CD4-positive, alpha-beta T cell (primary cell): Measurements from ENCODE around the gene TBL1X. TPM values are rescaled to one million over a fixed set of nuclear protein-coding genes. Genes with fewer than 3 reads are reported as not detected.

Experiments
- ATAC-seq: fragments of 200-7000 bp; cut with Tn5 transposase; one replicate; pipeline ENCODE4 v1.10.0; 2022; ENCODE audit warnings: mild to moderate bottlenecking; ENCODE audit not compliant: poor library complexity
- CTCF ChIA-PET: fragments of 350-600 bp; sonication (Branson Sonifier 250); formaldehyde crosslinking; loops from one replicate; lab custom pipeline; 2021; ENCODE audit warnings: antibody characterized with exemption, inconsistent platforms; lab: Charles Lee
- POLR2A ChIA-PET: fragments of 350-600 bp; sonication (Branson Sonifier 250); formaldehyde crosslinking; loops from one replicate; lab custom pipeline; 2021; ENCODE audit warnings: antibody characterized with exemption, inconsistent platforms; lab: Charles Lee
- DNase-seq, 14 experiments: peaks; one replicate each; pipeline ENCODE4 v3.0.0-alpha.2; 2013 to 2020; ENCODE audit warnings: mixed read lengths in 2 of 14
- H3K27ac ChIP-seq, 2 donors: one replicate each; pipeline versions ENCODE4 v1.5.1 to v1.7.0; 2013; ENCODE audit warnings: low read length in 2 of 2, low read depth in 1 of 2, mild to moderate bottlenecking in 1 of 2
- H3K27me3 ChIP-seq, 2 experiments: 1 replicate in 1 of 2; 2 replicates in 1 of 2; pipeline versions ENCODE4 v1.6.1 to v1.7.0; 2013; ENCODE audit warnings: low read length in 2 of 2, control low read depth in 1 of 2, mild to moderate bottlenecking in 1 of 2, moderate library complexity in 1 of 2; ENCODE audit not compliant: insufficient read depth in 2 of 2, control insufficient read depth in 1 of 2
- H3K36me3 ChIP-seq: one replicate; pipeline ENCODE4 v1.6.1; 2013; ENCODE audit warnings: low read length, control low read depth; ENCODE audit not compliant: insufficient read depth
- H3K4me1 ChIP-seq: one replicate; pipeline ENCODE4 v1.6.1; 2013; ENCODE audit warnings: low read length, control low read depth; ENCODE audit not compliant: insufficient read depth
- H3K4me3 ChIP-seq: one replicate; pipeline ENCODE4 v1.5.1; 2013; ENCODE audit warnings: mild to moderate bottlenecking, low read length, moderate library complexity
- H3K9me3 ChIP-seq, 2 experiments: 1 replicate in 1 of 2; 2 replicates in 1 of 2; pipeline versions ENCODE4 v1.6.1 to v1.7.0; 2013; ENCODE audit warnings: low read length in 2 of 2, mild to moderate bottlenecking in 2 of 2, control low read depth in 1 of 2, moderate library complexity in 1 of 2; ENCODE audit not compliant: control insufficient read depth in 1 of 2, insufficient read depth in 1 of 2
- H3K27ac Mint-ChIP-seq: one replicate; pipeline ENCODE4 v1.8.0; 2020; ENCODE audit warnings: mixed read lengths
- H3K27me3 Mint-ChIP-seq: one replicate; pipeline ENCODE4 v1.8.0; 2021; ENCODE audit warnings: mixed read lengths
- H3K36me3 Mint-ChIP-seq: one replicate; pipeline ENCODE4 v1.8.0; 2021; ENCODE audit warnings: low read depth, mixed read lengths
- H3K4me1 Mint-ChIP-seq: one replicate; pipeline ENCODE4 v1.8.0; 2021; ENCODE audit warnings: low read depth, mixed read lengths
- H3K4me3 Mint-ChIP-seq: one replicate; pipeline ENCODE4 v1.8.0; 2020; ENCODE audit warnings: mild to moderate bottlenecking, mixed read lengths
- H3K9me3 Mint-ChIP-seq: one replicate; pipeline ENCODE4 v1.8.0; 2020; ENCODE audit warnings: mixed read lengths
- CTCF ChIP-seq: fragments of 200-600 bp; IDR thresholded peaks from one replicate; pipeline ENCODE4 v1.8.0; 2022; ENCODE audit warnings: antibody characterized with exemption, mild to moderate bottlenecking
- intact Hi-C, 2 experiments: fragments of 100-400 bp; cut with DNase I in 1 of 2; cut with micrococcal nuclease in 1 of 2; formaldehyde crosslinking; loops; one replicate each; pipeline versions ENCODE4 v1.15.1 to v1.9.0; 2023 to 2025; cut with DNase I, micrococcal nuclease
- total RNA-seq, 174 experiments: library from RNA in 2 of 174; stranded (reverse) in 2 of 174; gene quantifications; one replicate each; pipeline ENCODE4 v1.2.3 and lab custom pipeline; 2021 to 2026

TBL1X gene
- total RNA-seq, 2 experiments from 2014 or later: 17.4 to 19.2 TPM

- DNase-seq: no peak
- ChIA-PET POLR2A (no interaction called here), CTCF (no interaction called here)
- intact Hi-C loops: no loop called here
- Mint-ChIP-seq H3K9me3 (no peaks in the 10 kb centered on the region), H3K36me3 (peaks cover 8% of the 10 kb centered on the region), H3K4me3 (no peak overlapping the region), H3K27ac (no peak overlapping the region), H3K27me3 (no peaks in the 10 kb centered on the region), H3K4me1 (peaks cover 60% of the 10 kb centered on the region)
- no peak for TF ChIP-seq CTCF
- Histone ChIP-seq H3K4me1 (peaks cover 10% of the 10 kb centered on the region), H3K36me3 (no peaks in the 10 kb centered on the region), H3K9me3 (no peaks in the 10 kb centered on the region), H3K4me3 (no peak overlapping the region), H3K27me3 (no peaks in the 10 kb centered on the region), H3K27ac (no peak overlapping the region)
- no peak for ATAC-seq
Measured at GRCh38 chrX:9529223-9529622, 64.4 kb downstream of the TBL1X start.

GRCh38 chrX:9530848-9531274 lies 66.0 kb downstream of the TBL1X start:
- Mint-ChIP-seq H3K27ac (peak overlapping the region; percentile 38), H3K36me3 (peaks cover 3% of the 10 kb centered on the region), H3K9me3 (no peaks in the 10 kb centered on the region), H3K27me3 (no peaks in the 10 kb centered on the region), H3K4me1 (peaks cover 60% of the 10 kb centered on the region), H3K4me3 (peak overlapping the region; percentile 61)
- H3K4me1 ChIP-seq: peaks cover 19% of the 10 kb centered on the region
- H3K36me3 ChIP-seq: no peaks in the 10 kb centered on the region
- no peak overlapping the region for H3K27ac ChIP-seq
- TF ChIP-seq CTCF: no peak
- H3K27me3 ChIP-seq: no peaks in the 10 kb centered on the region
- H3K9me3 ChIP-seq: no peaks in the 10 kb centered on the region
- intact Hi-C loops: loop anchor here in 1 of 2 experiments (5.0 kb wide), 1 partner anchor 69 kb away; no protein-coding TSS in a partner anchor
- peak; percentile 92 for ATAC-seq
- peak; percentile 13 to 80 (median 44) for DNase-seq
- CTCF ChIA-PET: no interaction called here
- POLR2A ChIA-PET: interaction anchor here (1.4 kb wide), 1 partner anchor 36 kb away, joined by 4 read pairs; no protein-coding TSS in a partner anchor
- H3K4me3 ChIP-seq: no peak overlapping the region

GRCh38 chrX:9532349-9532748 lies 67.5 kb downstream of the TBL1X start:
- Histone ChIP-seq H3K9me3 (no peaks in the 10 kb centered on the region), H3K4me3 (no peak overlapping the region), H3K36me3 (no peaks in the 10 kb centered on the region), H3K27me3 (no peaks in the 10 kb centered on the region), H3K27ac (no peak overlapping the region), H3K4me1 (peaks cover 19% of the 10 kb centered on the region)
- Mint-ChIP-seq H3K27ac (no peak overlapping the region), H3K27me3 (no peaks in the 10 kb centered on the region), H3K36me3 (peaks cover 4% of the 10 kb centered on the region), H3K9me3 (no peaks in the 10 kb centered on the region), H3K4me3 (no peak overlapping the region), H3K4me1 (peaks cover 58% of the 10 kb centered on the region)
- DNase-seq: no peak
- ChIA-PET POLR2A (no interaction called here), CTCF (no interaction called here)
- no peak for TF ChIP-seq CTCF
- intact Hi-C loops: loop anchor here in 1 of 2 experiments (5.0 kb wide), 1 partner anchor 70 kb away; no protein-coding TSS in a partner anchor
- ATAC-seq: no peak
